Mesenchymal stem cell (in vitro differentiated cells and primary cell): ENCODE measurements around the gene TRIM43.
"Not testable (repeated sequence)": the region's sequence is repeated elsewhere in the genome, so short reads cannot be mapped to it uniquely, and the experiment has no call there.

ENCODE experiments used
- DNase-seq: peaks from one replicate; pipeline ENCODE4 v3.0.0-alpha.2; 2013
- H2AFZ ChIP-seq: one replicate; pipeline ENCODE4 v1.6.1; 2013; ENCODE audit warnings: low read depth, mild to moderate bottlenecking, control low read depth, inconsistent platforms, low read length, moderate library complexity
- H2AK5ac ChIP-seq: 2 replicates; pipeline ENCODE4 v1.6.1; 2013; ENCODE audit warnings: low read length, moderate library complexity, mild to moderate bottlenecking, inconsistent platforms; ENCODE audit not compliant: severe bottlenecking
- H2BK120ac ChIP-seq: one replicate; pipeline ENCODE4 v1.6.1; 2013; ENCODE audit warnings: low read depth, mild to moderate bottlenecking, inconsistent platforms, low read length, moderate library complexity
- H2BK12ac ChIP-seq, 2 experiments: one replicate each; pipeline ENCODE4 v1.6.1; 2013; ENCODE audit warnings: inconsistent platforms in 2 of 2, low read length in 2 of 2, mild to moderate bottlenecking in 2 of 2, moderate library complexity in 2 of 2, control low read depth in 1 of 2
- H2BK15ac ChIP-seq: one replicate; pipeline ENCODE4 v1.6.1; 2013; ENCODE audit warnings: mild to moderate bottlenecking, low read depth, inconsistent platforms; ENCODE audit not compliant: poor library complexity, severe bottlenecking
- H2BK5ac ChIP-seq: 2 replicates; pipeline ENCODE4 v1.6.1; 2013; ENCODE audit warnings: low read depth, mild to moderate bottlenecking, low read length, control low read depth, inconsistent platforms; ENCODE audit not compliant: poor library complexity, severe bottlenecking
- H3K14ac ChIP-seq, 2 experiments: one replicate each; pipeline ENCODE4 v1.6.1; 2013; ENCODE audit warnings: inconsistent platforms in 2 of 2, low read length in 2 of 2, control low read depth in 1 of 2, mild to moderate bottlenecking in 1 of 2, moderate library complexity in 1 of 2
- H3K18ac ChIP-seq, 2 experiments: one replicate each; pipeline ENCODE4 v1.6.1; 2013; ENCODE audit warnings: inconsistent platforms in 2 of 2, low read length in 2 of 2, control low read depth in 1 of 2, low read depth in 1 of 2, mild to moderate bottlenecking in 1 of 2
- H3K23ac ChIP-seq, 2 experiments: one replicate each; pipeline ENCODE4 v1.6.1; 2013; ENCODE audit warnings: inconsistent platforms in 2 of 2, low read length in 2 of 2, mild to moderate bottlenecking in 2 of 2, moderate library complexity in 2 of 2, control low read depth in 1 of 2
- H3K27ac ChIP-seq: 2 replicates; pipeline ENCODE4 v1.5.1; 2013; ENCODE audit warnings: mild to moderate bottlenecking, moderate library complexity, low read length, control low read depth, inconsistent platforms; ENCODE audit not compliant: poor library complexity, severe bottlenecking
- H3K27me3 ChIP-seq, 2 experiments: 2 replicates each; pipeline versions ENCODE4 v1.6.1 to v1.7.0; 2013; ENCODE audit warnings: low read length in 2 of 2, mild to moderate bottlenecking in 2 of 2, moderate library complexity in 2 of 2, control low read depth in 1 of 2, inconsistent platforms in 1 of 2; ENCODE audit not compliant: control insufficient read depth in 1 of 2, insufficient read depth in 1 of 2
- H3K36me3 ChIP-seq, 2 experiments: 2 replicates each; pipeline versions ENCODE4 v1.6.1 to v1.7.0; 2013; ENCODE audit warnings: low read length in 2 of 2, control low read depth in 1 of 2, inconsistent platforms in 1 of 2, low read depth in 1 of 2, mild to moderate bottlenecking in 1 of 2; ENCODE audit not compliant: insufficient read depth in 2 of 2, control insufficient read depth in 1 of 2
- H3K4ac ChIP-seq, 2 experiments: one replicate each; pipeline ENCODE4 v1.6.1; 2013; ENCODE audit warnings: inconsistent platforms in 2 of 2, low read length in 2 of 2, mild to moderate bottlenecking in 2 of 2, moderate library complexity in 2 of 2, control low read depth in 1 of 2, low read depth in 1 of 2
- H3K4me1 ChIP-seq: 2 replicates; pipeline ENCODE4 v1.6.1; 2013; ENCODE audit warnings: low read depth, low read length, control low read depth; ENCODE audit not compliant: control insufficient read depth, insufficient read depth
- H3K4me2 ChIP-seq: 2 replicates; pipeline ENCODE4 v1.6.1; 2013; ENCODE audit warnings: low read length, mild to moderate bottlenecking, inconsistent platforms; ENCODE audit not compliant: poor library complexity, severe bottlenecking
- H3K4me3 ChIP-seq, 2 experiments: 2 replicates each; pipeline versions ENCODE4 v1.5.1 to v1.7.0; 2013; ENCODE audit warnings: low read length in 2 of 2, mild to moderate bottlenecking in 2 of 2, control low read depth in 1 of 2, low read depth in 1 of 2; ENCODE audit not compliant: insufficient read depth in 1 of 2
- H3K79me1 ChIP-seq: replicated peaks from 2 replicates; pipeline ENCODE4 v1.6.1; 2013; ENCODE audit warnings: mild to moderate bottlenecking, control low read depth, low read length, inconsistent platforms; ENCODE audit not compliant: poor library complexity, severe bottlenecking
- H3K9ac ChIP-seq: 2 replicates; pipeline ENCODE4 v1.7.0; 2013; ENCODE audit warnings: mild to moderate bottlenecking, low read length, moderate library complexity
- H3K9me3 ChIP-seq: 2 replicates; pipeline ENCODE4 v1.7.0; 2013; ENCODE audit warnings: mild to moderate bottlenecking, low read length; ENCODE audit not compliant: control insufficient read depth
- H4K8ac ChIP-seq: one replicate; pipeline ENCODE4 v1.6.1; 2013; ENCODE audit warnings: inconsistent platforms, mild to moderate bottlenecking, low read length, moderate library complexity
- H4K91ac ChIP-seq: one replicate; pipeline ENCODE4 v1.6.1; 2013; ENCODE audit warnings: mild to moderate bottlenecking, low read length, inconsistent platforms
- WGBS: methylation state at CpG from one replicate; pipeline ENCODE4 v1.1.7; 2013; ENCODE audit warnings: mixed read lengths; 5-methylcytosine and 5-hydroxymethylcytosine counted together

TRIM43 gene

DNA sequence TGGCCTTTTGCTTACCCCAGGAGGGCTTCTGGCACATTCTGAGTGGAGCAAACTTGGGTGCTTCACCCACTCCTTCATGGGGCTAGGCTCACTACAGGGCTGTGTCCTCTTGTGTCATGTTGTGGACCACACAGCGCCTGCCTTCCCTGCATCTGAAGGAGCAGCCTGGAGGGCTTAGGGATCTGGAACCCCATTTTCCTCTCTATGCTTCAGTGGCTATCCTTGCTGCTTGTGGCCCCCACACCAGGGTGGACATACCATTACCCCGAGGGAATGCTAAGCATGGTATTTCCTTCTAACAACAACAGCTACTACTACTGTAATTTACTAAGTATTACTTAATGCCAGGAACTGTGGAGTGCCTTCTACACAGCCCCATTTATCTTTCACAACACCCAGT lies 50.6 kb downstream of the TRIM43 start:
- H3K79me1 ChIP-seq, H2AFZ ChIP-seq, H2BK12ac ChIP-seq, H3K18ac ChIP-seq, H2BK15ac ChIP-seq, H4K91ac ChIP-seq, H2AK5ac ChIP-seq, DNase-seq, H2BK120ac ChIP-seq, H3K4me2 ChIP-seq, H3K9ac ChIP-seq, H3K27me3 ChIP-seq, H3K4ac ChIP-seq, H3K9me3 ChIP-seq, H3K4me1 ChIP-seq, H3K14ac ChIP-seq, H2BK5ac ChIP-seq, H3K4me3 ChIP-seq, H4K8ac ChIP-seq, H3K36me3 ChIP-seq, H3K23ac ChIP-seq: not testable (repeated sequence)
- no CpG with 5 or more reads among the region's 2 CpGs for WGBS
- H3K27ac ChIP-seq = peak overlapping the region; percentile 91

GRCh38 chr2:95642951-95643350 lies 51.1 kb downstream of the TRIM43 start:
- not testable (repeated sequence) for H3K4me2 ChIP-seq, H3K4ac ChIP-seq, H3K14ac ChIP-seq, H4K8ac ChIP-seq, H3K27me3 ChIP-seq, H4K91ac ChIP-seq, H2AK5ac ChIP-seq, H2AFZ ChIP-seq, H2BK5ac ChIP-seq, H3K4me1 ChIP-seq, H3K4me3 ChIP-seq, H2BK15ac ChIP-seq, H3K23ac ChIP-seq, H2BK12ac ChIP-seq, H3K9me3 ChIP-seq, H3K79me1 ChIP-seq, H3K9ac ChIP-seq, H2BK120ac ChIP-seq, H3K36me3 ChIP-seq, H3K18ac ChIP-seq, DNase-seq
- no CpG with 5 or more reads among the region's 4 CpGs for WGBS
- H3K27ac ChIP-seq = peak overlapping the region; percentile 64

DNA sequence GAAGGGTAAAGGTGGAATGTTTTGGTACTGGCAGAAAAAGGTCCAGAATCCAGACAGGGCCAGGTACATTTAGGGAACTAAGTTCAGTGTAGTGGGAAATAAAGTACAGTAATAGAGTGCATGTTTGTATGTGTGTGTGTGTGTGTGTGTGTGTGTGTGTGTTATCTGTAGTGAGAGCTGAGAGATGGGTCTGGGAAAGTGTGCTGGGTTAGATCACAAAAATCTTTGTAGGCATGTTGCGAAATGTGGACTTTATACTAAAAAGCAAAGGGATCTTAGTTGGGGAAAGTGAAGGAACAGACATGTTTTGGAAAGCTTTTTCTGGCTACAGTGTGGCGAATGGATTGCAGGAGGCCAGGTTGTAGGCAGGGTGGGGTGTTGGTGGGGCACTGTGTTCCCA lies 53.5 kb downstream of the TRIM43 start:
- WGBS = no CpG with 5 or more reads among the region's 2 CpGs
- not testable (repeated sequence) for H4K8ac ChIP-seq, H2AK5ac ChIP-seq, H3K36me3 ChIP-seq, H3K4me1 ChIP-seq, H3K4me2 ChIP-seq, H3K9ac ChIP-seq, DNase-seq, H3K23ac ChIP-seq, H3K27ac ChIP-seq, H2AFZ ChIP-seq, H2BK12ac ChIP-seq, H4K91ac ChIP-seq, H2BK120ac ChIP-seq, H2BK5ac ChIP-seq, H3K9me3 ChIP-seq, H3K14ac ChIP-seq, H3K18ac ChIP-seq, H3K4ac ChIP-seq, H3K79me1 ChIP-seq, H3K4me3 ChIP-seq, H2BK15ac ChIP-seq, H3K27me3 ChIP-seq

DNA sequence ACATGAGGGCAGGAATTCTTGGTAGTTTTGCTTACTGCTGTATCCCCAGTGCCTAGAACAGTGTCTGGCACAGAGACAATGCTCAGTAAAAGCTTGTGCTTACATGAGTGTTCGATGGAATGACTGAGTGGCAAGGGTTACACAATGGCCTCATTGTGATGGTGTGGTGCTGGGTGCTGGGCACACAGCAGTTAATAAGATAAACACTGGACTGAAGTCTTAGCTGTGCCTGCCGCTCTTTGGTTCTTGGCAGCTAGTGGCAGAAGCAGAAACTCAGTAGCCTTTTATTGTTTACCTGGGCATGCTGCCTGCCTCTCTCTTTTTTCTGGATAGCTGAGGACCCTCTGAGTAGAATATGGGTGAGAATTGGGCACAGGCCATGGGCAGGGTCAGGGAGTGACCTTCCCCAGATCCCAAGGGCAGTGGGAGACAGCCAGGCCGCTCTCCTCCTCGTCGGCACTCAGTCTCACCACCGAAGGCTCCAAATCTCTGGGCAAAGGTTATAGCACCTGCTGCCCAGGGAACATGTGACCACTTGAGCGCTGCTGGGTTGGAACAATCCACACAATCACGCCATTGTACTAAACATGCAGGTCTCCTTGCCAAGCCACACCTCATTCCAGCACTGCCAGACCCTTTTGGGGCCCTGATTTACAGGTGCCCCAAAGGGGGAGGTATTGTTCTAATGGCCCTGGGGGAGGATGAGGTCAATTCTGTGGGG lies 54.6 kb downstream of the TRIM43 start:
- no CpG with 5 or more reads among the region's 8 CpGs for WGBS
- not testable (repeated sequence) for H3K36me3 ChIP-seq, H2AFZ ChIP-seq, H3K27ac ChIP-seq, DNase-seq, H3K18ac ChIP-seq, H3K79me1 ChIP-seq, H3K27me3 ChIP-seq, H2BK5ac ChIP-seq, H2AK5ac ChIP-seq, H2BK12ac ChIP-seq, H3K4me1 ChIP-seq, H2BK120ac ChIP-seq, H3K23ac ChIP-seq, H3K9me3 ChIP-seq, H4K91ac ChIP-seq, H2BK15ac ChIP-seq, H3K14ac ChIP-seq, H3K4me3 ChIP-seq, H3K9ac ChIP-seq, H3K4me2 ChIP-seq, H3K4ac ChIP-seq, H4K8ac ChIP-seq
